NCI-H1105 treated with DMSO at 0.1 percent for 48 hours (cell line): ENCODE results near the gene BIRC2.

Source experiments
- DNase-seq: peaks from one replicate; lab custom pipeline; 2025; lab: John Stamatoyannopoulos, UW

BIRC2 gene

GRCh38 chr11:102375720-102376399 is 28.8 kb downstream of the BIRC2 start:
- DNase-seq, result no peak

- no peak for DNase-seq
These were observed 30.9 kb downstream of the BIRC2 start for GRCh38 chr11:102377891-102378290.

GRCh38 chr11:102378818-102379217 is 31.8 kb downstream of the BIRC2 start:
- no peak for DNase-seq

GRCh38 chr11:102382384-102382783 is 35.4 kb downstream of the BIRC2 start:
- no peak for DNase-seq

GRCh38 chr11:102383839-102384238 is 36.8 kb downstream of the BIRC2 start:
- no peak for DNase-seq

GRCh38 chr11:102384419-102385079 is 37.5 kb downstream of the BIRC2 start:
- no peak for DNase-seq

GRCh38 chr11:102385085-102386007 is 38.3 kb downstream of the BIRC2 start:
- DNase-seq, result no peak

- DNase-seq, result no peak
These were observed 39.2 kb downstream of the BIRC2 start for GRCh38 chr11:102386136-102386734.

GRCh38 chr11:102387043-102387781 is 40.2 kb downstream of the BIRC2 start:
- no peak for DNase-seq

GRCh38 chr11:102389253-102389652 is 42.2 kb downstream of the BIRC2 start:
- DNase-seq, result no peak

- peak; percentile 64 for DNase-seq
These were observed 43.9 kb downstream of the BIRC2 start for GRCh38 chr11:102390667-102391465.

GRCh38 chr11:102391549-102392237 is 44.7 kb downstream of the BIRC2 start:
- no peak for DNase-seq

GRCh38 chr11:102393272-102393730 is 46.3 kb downstream of the BIRC2 start:
- no peak for DNase-seq

GRCh38 chr11:102395720-102396393 is 48.8 kb downstream of the BIRC2 start:
- DNase-seq, result no peak

- DNase-seq, result no peak
These were observed 49.9 kb downstream of the BIRC2 start for GRCh38 chr11:102396708-102397563.

GRCh38 chr11:102398297-102398696 is 51.3 kb downstream of the BIRC2 start:
- no peak for DNase-seq

- no peak for DNase-seq
These were observed 52.2 kb downstream of the BIRC2 start for GRCh38 chr11:102399189-102399588.

- DNase-seq, result no peak
These were observed 53.6 kb downstream of the BIRC2 start for GRCh38 chr11:102400603-102401002.
